Measurements from ENCODE around the gene RNLS.

RNLS gene

GRCh38 chr10:88553116-88553752 is 29.9 kb downstream of the RNLS start:
- in situ Hi-C loops (cut with MboI; ENCODE audit: low sequenced_read_pairs) = no loop called here

DNA sequence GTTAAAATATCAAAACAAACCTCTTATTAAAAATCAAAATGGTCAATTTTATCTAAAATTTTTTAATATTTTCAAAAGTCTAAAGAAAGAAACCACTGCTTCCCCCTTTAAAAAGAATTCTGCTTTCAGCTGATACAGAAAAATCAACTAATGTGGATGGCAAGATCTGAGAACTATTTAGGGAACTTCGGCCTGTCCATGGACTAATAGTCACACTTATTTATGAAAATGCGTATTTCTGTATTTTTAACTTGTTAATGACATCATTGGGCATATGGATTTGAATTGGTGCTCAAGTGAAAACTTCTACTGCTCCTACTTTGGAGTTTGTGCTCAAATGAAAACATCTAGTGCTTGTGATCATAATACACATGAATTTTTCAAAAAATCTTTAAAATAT is 31.9 kb downstream of the RNLS start:
- in situ Hi-C loops (cut with MboI; ENCODE audit: low sequenced_read_pairs) = no loop called here

GRCh38 chr10:88546497-88546896 is 36.6 kb downstream of the RNLS start:
- in situ Hi-C loops (cut with MboI; ENCODE audit: low sequenced_read_pairs) = no loop called here

- in situ Hi-C loops (cut with MboI; ENCODE audit: low sequenced_read_pairs) = no loop called here
Measured at GRCh38 chr10:88545359-88545758, 37.8 kb downstream of the RNLS start.

GRCh38 chr10:88544140-88544870 is 38.8 kb downstream of the RNLS start:
- in situ Hi-C loops (cut with MboI; ENCODE audit: low sequenced_read_pairs) = no loop called here

DNA sequence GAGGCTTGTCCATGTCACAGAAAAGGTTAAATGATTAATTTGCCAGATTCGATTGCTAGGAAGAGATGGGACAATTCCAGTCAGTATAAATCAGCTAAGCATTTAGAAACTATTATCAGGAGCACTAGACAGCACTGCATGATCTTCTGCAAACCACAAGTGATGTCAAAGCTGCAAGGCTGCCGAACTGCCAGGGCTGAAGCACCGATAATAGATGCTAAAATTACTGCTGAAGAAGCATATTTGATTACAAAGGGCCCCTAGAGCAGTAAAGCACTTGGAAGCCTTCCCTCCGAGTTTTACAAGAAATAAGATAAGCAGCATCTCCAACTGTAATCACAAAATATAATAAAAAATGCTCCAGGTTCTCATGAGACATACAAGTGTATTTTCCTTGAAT is 40.6 kb downstream of the RNLS start:
- in situ Hi-C loops (cut with MboI; ENCODE audit: low sequenced_read_pairs) = no loop called here

DNA sequence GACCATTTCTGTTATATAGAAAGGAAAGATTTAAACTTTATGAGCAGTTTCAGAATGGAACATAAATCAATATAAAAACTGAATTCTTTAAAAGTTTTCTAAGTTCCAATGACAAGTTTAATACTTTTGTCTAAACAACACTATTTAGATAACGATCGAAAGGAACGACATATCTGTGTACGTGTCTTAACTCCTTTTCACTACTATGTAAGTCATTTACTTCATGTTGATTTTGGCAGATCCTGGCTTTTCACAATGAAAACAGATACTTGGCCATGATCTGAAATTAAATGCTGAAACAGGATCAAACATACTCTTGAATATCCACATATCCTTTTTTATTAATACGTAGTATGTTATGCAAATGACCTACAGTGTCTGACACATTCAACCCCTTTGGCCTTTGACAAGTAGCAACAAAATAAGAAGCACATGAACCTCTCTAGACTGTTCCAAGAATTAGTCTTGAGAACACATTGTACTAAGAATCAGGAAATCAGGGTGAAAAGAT is 41.9 kb downstream of the RNLS start:
- in situ Hi-C loops (cut with MboI; ENCODE audit: low sequenced_read_pairs) = no loop called here

GRCh38 chr10:88540351-88540750 is 42.8 kb downstream of the RNLS start:
- in situ Hi-C loops (cut with MboI; ENCODE audit: low sequenced_read_pairs) = no loop called here

DNA sequence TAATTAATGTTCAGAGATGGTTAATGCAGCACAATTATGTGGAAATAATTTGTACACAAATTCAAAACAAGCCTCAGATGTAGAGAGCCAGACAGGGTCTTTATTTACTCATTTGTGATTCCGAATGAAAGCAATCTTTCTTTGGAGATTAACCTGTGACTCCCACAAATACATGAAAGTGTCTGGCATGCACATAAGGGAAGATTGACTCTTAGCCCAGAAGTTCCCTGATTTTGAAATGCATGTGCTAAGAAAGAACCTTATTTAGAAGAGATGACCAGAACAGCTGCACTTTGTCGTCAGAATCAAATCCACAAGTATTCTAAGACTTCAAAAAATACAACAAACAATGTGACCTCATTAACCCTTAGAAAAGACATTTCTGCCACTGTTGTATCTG is 45.1 kb downstream of the RNLS start:
- in situ Hi-C loops (cut with MboI; ENCODE audit: low sequenced_read_pairs) = no loop called here

- in situ Hi-C loops (cut with MboI; ENCODE audit: low sequenced_read_pairs) = no loop called here
Measured at GRCh38 chr10:88537322-88537721, 45.8 kb downstream of the RNLS start.

- in situ Hi-C loops (cut with MboI; ENCODE audit: low sequenced_read_pairs) = no loop called here
Measured at GRCh38 chr10:88536437-88536836, 46.7 kb downstream of the RNLS start.

GRCh38 chr10:88534072-88534665 is 48.9 kb downstream of the RNLS start:
- in situ Hi-C loops (cut with MboI; ENCODE audit: low sequenced_read_pairs) = no loop called here

DNA sequence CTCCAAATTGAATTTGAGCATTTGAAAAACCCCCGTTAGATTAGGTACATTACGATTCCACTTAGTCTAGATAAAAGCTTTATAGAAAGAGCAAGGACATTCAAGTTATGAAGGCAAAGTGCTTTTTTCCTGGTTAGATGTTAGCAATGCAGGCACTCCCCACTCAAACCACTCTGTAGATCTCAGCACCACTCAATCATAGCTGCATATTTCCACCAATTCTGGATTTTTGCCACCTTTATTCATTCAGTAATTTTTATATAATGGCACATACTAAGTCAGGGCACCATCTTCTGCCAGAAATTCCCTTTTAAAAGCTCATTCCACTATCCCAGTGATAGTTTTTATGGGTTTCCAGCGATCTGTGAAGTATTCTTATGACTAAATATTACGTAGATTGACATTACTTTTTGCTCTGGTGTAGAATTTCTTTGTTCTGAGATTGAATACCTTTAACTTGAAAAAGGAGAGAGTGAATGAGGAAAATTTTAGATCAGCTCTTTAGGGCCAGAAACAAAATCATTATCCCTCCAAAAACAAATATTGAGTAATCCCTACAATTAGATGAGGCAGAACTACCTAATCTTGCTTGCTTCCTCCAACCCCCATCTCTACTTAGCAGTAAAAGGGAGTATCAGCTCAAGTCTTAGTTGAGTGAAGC is 51.6 kb downstream of the RNLS start:
- in situ Hi-C loops (cut with MboI; ENCODE audit: low sequenced_read_pairs) = no loop called here

GRCh38 chr10:88530629-88531391 is 52.3 kb downstream of the RNLS start:
- in situ Hi-C loops (cut with MboI; ENCODE audit: low sequenced_read_pairs) = no loop called here

DNA sequence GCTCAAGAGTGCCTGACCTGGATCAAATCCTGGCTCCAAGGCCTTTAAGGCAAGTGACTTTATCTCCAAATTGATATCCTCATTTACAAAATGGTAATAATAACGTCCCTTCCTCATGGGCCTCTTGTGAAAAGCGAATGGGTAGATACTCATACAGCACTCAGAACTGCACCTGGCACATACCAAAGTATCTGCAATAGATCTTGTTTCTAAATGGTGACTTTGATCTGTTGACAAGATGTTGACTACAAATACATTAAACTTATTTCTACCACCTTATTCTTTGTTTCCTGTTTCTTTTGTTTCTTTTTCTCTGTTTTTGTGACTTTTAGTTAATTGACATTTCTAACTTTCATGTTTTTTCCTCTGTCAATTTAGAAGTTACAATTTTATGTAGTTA is 53.0 kb downstream of the RNLS start:
- in situ Hi-C loops (cut with MboI; ENCODE audit: low sequenced_read_pairs) = no loop called here

GRCh38 chr10:88528806-88529570 is 54.1 kb downstream of the RNLS start:
- in situ Hi-C loops (cut with MboI; ENCODE audit: low sequenced_read_pairs) = no loop called here

- in situ Hi-C loops (cut with MboI; ENCODE audit: low sequenced_read_pairs) = no loop called here
Measured at GRCh38 chr10:88528201-88528600, 54.9 kb downstream of the RNLS start.

DNA sequence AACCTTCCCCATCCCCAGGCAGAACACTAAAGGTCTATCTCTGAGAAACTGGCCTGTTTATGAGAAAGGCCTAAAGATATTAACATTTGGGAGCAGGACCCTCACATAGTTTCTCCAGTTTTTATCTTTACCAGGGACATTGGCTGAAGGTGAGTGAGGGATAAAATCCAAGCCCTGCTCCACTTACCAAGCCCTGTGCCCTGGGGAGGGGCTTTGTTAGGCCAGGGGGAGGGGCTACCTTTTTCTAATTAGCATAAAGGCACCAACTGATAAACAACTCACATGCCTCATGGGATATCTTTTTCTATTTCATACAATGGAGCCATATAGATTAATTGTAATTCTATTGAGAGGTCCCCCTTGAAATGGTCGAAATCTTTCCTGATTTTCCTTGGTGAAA is 55.9 kb downstream of the RNLS start:
- in situ Hi-C loops (cut with MboI; ENCODE audit: low sequenced_read_pairs) = no loop called here

- in situ Hi-C loops (cut with MboI; ENCODE audit: low sequenced_read_pairs) = no loop called here
Measured at GRCh38 chr10:88526501-88527105, 56.5 kb downstream of the RNLS start.

All from hTERT RPE-1 (cell line).